Subcutaneous abdominal adipose tissue (tissue), 5 donors: ENCODE results near the gene TTLL6.

Experiments used
- H3K27ac ChIP-seq: one replicate; pipeline ENCODE4 v1.7.0; 2013; ENCODE audit warnings: low read depth, mild to moderate bottlenecking, inconsistent platforms, low read length, moderate library complexity
- H3K27me3 ChIP-seq, 5 donors: one replicate each; pipeline ENCODE4 v1.7.0; 2013; ENCODE audit warnings: low read length in 5 of 5, inconsistent platforms in 1 of 5; ENCODE audit not compliant: control insufficient read depth in 5 of 5, insufficient read depth in 4 of 5
- H3K36me3 ChIP-seq, 5 donors: one replicate each; pipeline ENCODE4 v1.7.0; 2013; ENCODE audit warnings: low read length in 5 of 5; ENCODE audit not compliant: control insufficient read depth in 5 of 5, insufficient read depth in 5 of 5
- H3K4me1 ChIP-seq, 5 donors: one replicate each; pipeline ENCODE4 v1.7.0; 2013; ENCODE audit warnings: low read length in 5 of 5, mild to moderate bottlenecking in 3 of 5, moderate library complexity in 1 of 5; ENCODE audit not compliant: control insufficient read depth in 5 of 5, insufficient read depth in 5 of 5
- H3K4me3 ChIP-seq, 5 donors: one replicate each; pipeline ENCODE4 v1.7.0; 2013; ENCODE audit warnings: low read length in 5 of 5, low read depth in 1 of 5
- H3K9ac ChIP-seq, 5 donors: one replicate each; pipeline ENCODE4 v1.7.0; 2013; ENCODE audit warnings: low read length in 5 of 5, mild to moderate bottlenecking in 4 of 5, moderate library complexity in 3 of 5
- H3K9me3 ChIP-seq, 5 donors: one replicate each; pipeline ENCODE4 v1.7.0; 2013; ENCODE audit warnings: low read length in 5 of 5; ENCODE audit not compliant: control insufficient read depth in 5 of 5
- donor health status: healthy.
- donor health status: healthy.
- donor health status: healthy.
- donor health status: healthy.
- donor health status: healthy.

TTLL6 gene

GRCh38 chr17:48745381-48746275 lies 71.4 kb downstream of the TTLL6 start:
- Histone ChIP-seq H3K4me3 (no peak overlapping the region), H3K27ac (no peak overlapping the region), H3K9ac (no peak overlapping the region), H3K27me3 (peaks cover 43 to 94% (median 73%) of the 10 kb centered on the region in 5 donors), H3K4me1 (peaks cover 0 to 7% (median 0%) of the 10 kb centered on the region in 5 donors), H3K36me3 (no peaks in the 10 kb centered on the region), H3K9me3 (peaks cover 0 to under 1% (median 0%) of the 10 kb centered on the region in 5 donors)

GRCh38 chr17:48740537-48740936 lies 76.5 kb downstream of the TTLL6 start:
- peaks cover 0 to 2% (median 0%) of the 10 kb centered on the region in 5 donors for H3K9me3 ChIP-seq
- no peaks in the 10 kb centered on the region for H3K4me1 ChIP-seq
- H3K36me3 ChIP-seq: no peaks in the 10 kb centered on the region
- H3K9ac ChIP-seq: no peak overlapping the region
- H3K27me3 ChIP-seq: peaks cover 50 to 84% (median 67%) of the 10 kb centered on the region in 5 donors
- H3K4me3 ChIP-seq: no peak overlapping the region
- no peak overlapping the region for H3K27ac ChIP-seq

- H3K9me3 ChIP-seq: peaks cover 0 to 2% (median 0%) of the 10 kb centered on the region in 5 donors
- no peaks in the 10 kb centered on the region for H3K4me1 ChIP-seq
- H3K27ac ChIP-seq: no peak overlapping the region
- H3K36me3 ChIP-seq: no peaks in the 10 kb centered on the region
- no peak overlapping the region for H3K9ac ChIP-seq
- H3K4me3 ChIP-seq: no peak overlapping the region
- H3K27me3 ChIP-seq: peaks cover 59 to 84% (median 71%) of the 10 kb centered on the region in 5 donors
These were observed 78.1 kb downstream of the TTLL6 start for GRCh38 chr17:48738803-48739526.

- no peak overlapping the region for H3K9ac ChIP-seq
- peaks cover 0 to 2% (median 0%) of the 10 kb centered on the region in 5 donors for H3K9me3 ChIP-seq
- peaks cover 59 to 83% (median 69%) of the 10 kb centered on the region in 5 donors for H3K27me3 ChIP-seq
- H3K36me3 ChIP-seq: no peaks in the 10 kb centered on the region
- no peak overlapping the region for H3K27ac ChIP-seq
- peaks cover 0 to 2% (median 0%) of the 10 kb centered on the region in 5 donors for H3K4me1 ChIP-seq
- no peak overlapping the region for H3K4me3 ChIP-seq
These were observed 78.6 kb downstream of the TTLL6 start for GRCh38 chr17:48738424-48738802.

GRCh38 chr17:48737330-48738043 lies 79.5 kb downstream of the TTLL6 start:
- Histone ChIP-seq H3K4me3 (no peak overlapping the region), H3K9me3 (peaks cover 0 to 2% (median 0%) of the 10 kb centered on the region in 5 donors), H3K9ac (no peak overlapping the region), H3K27ac (no peak overlapping the region), H3K36me3 (no peaks in the 10 kb centered on the region), H3K27me3 (peaks cover 58 to 84% (median 71%) of the 10 kb centered on the region in 5 donors), H3K4me1 (peaks cover 0 to 4% (median 0%) of the 10 kb centered on the region in 5 donors)

- Histone ChIP-seq H3K27me3 (peaks cover 61 to 84% (median 74%) of the 10 kb centered on the region in 5 donors), H3K4me1 (peaks cover 0 to 4% (median 0%) of the 10 kb centered on the region in 5 donors), H3K36me3 (no peaks in the 10 kb centered on the region), H3K9me3 (no peaks in the 10 kb centered on the region), H3K4me3 (no peak overlapping the region), H3K9ac (no peak overlapping the region), H3K27ac (no peak overlapping the region)
These were observed 82.0 kb downstream of the TTLL6 start for GRCh38 chr17:48735062-48735351.

- peaks cover 66 to 89% (median 79%) of the 10 kb centered on the region in 5 donors for H3K27me3 ChIP-seq
- no peaks in the 10 kb centered on the region for H3K9me3 ChIP-seq
- H3K27ac ChIP-seq: no peak overlapping the region
- H3K4me1 ChIP-seq: peaks cover 0 to 5% (median under 1%) of the 10 kb centered on the region in 5 donors
- no peak overlapping the region for H3K4me3 ChIP-seq
- H3K36me3 ChIP-seq: no peaks in the 10 kb centered on the region
- no peak overlapping the region for H3K9ac ChIP-seq
These were observed 82.5 kb downstream of the TTLL6 start for GRCh38 chr17:48734333-48735061.

- H3K4me1 ChIP-seq: peaks cover 0 to 11% (median 6%) of the 10 kb centered on the region in 5 donors
- no peak overlapping the region for H3K4me3 ChIP-seq
- H3K9me3 ChIP-seq: no peaks in the 10 kb centered on the region
- no peaks in the 10 kb centered on the region for H3K36me3 ChIP-seq
- H3K27me3 ChIP-seq: peaks cover 60 to 89% (median 78%) of the 10 kb centered on the region in 5 donors
- H3K27ac ChIP-seq: no peak overlapping the region
- H3K9ac ChIP-seq: no peak overlapping the region
These were observed 83.2 kb downstream of the TTLL6 start for GRCh38 chr17:48733632-48734328.
